Astrocyte of the spinal cord (primary cell): ENCODE measurements around the gene SYNDIG1.

Experiments
- DNase-seq: peaks from one replicate; pipeline ENCODE4 v3.0.0; 2011; ENCODE audit warnings: low read depth, low spot score
- H3K4me3 ChIP-seq: 2 replicates; pipeline ENCODE4 v1.5.1; 2011; ENCODE audit warnings: low read depth, mild to moderate bottlenecking, low read length, moderate library complexity
- in situ Hi-C: cut with HindIII; loops from 2 replicates; pipeline ENCODE4 v1.10.0; 2017; ENCODE audit warnings: low sequenced_read_pairs
- TF ChIP-seq, protein P1 (sequence below): IDR thresholded peaks from 2 replicates; pipeline ENCODE4 v1.5.1; 2012; ENCODE audit warnings: low read depth, mild to moderate bottlenecking, low read length, inconsistent platforms

Gene SYNDIG1

DNA sequence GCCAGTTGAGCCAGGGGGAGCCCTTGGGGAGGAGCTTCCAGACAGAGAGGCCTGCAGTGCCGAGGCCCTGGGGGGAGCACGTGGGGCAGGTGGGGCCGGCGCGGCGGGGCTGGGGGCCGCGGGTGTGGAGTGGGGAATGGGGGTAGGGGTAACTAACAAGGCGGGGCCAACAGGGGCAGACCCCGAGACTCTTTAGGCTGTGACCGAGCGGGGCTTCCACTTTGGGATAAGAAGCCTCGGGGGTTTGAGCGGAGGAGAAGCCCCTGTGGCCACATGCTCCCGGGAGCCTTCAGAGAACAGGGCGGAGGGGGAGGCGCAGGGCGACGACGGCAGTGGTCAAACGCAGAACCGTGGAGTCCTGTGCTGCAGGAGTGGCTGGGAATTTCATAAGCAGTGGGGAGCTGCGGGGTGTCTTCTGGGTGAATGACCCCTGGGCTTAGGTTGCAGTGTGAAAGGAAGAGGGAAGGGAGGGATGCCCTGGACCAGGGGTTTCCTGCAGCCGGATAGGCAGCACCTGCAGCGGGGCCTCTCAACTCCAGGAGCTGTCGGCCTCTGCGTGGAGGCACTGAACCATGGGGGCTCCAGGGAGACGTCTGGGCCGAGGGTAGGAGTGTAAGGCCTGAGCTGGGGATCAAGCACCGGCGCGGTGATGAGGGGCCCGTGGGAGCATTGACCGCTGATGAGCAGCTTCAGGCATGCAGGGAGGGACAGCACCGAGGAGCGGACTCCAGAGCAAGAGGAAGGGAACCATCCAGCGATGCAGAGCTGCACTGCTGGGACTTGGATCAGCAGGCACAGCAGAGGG, 121.0 kb downstream of the SYNDIG1 start:
- no peak for DNase-seq
- TF ChIP-seq, protein P1, sequence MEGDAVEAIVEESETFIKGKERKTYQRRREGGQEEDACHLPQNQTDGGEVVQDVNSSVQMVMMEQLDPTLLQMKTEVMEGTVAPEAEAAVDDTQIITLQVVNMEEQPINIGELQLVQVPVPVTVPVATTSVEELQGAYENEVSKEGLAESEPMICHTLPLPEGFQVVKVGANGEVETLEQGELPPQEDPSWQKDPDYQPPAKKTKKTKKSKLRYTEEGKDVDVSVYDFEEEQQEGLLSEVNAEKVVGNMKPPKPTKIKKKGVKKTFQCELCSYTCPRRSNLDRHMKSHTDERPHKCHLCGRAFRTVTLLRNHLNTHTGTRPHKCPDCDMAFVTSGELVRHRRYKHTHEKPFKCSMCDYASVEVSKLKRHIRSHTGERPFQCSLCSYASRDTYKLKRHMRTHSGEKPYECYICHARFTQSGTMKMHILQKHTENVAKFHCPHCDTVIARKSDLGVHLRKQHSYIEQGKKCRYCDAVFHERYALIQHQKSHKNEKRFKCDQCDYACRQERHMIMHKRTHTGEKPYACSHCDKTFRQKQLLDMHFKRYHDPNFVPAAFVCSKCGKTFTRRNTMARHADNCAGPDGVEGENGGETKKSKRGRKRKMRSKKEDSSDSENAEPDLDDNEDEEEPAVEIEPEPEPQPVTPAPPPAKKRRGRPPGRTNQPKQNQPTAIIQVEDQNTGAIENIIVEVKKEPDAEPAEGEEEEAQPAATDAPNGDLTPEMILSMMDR = no peak
- in situ Hi-C loops = no loop called here

DNA sequence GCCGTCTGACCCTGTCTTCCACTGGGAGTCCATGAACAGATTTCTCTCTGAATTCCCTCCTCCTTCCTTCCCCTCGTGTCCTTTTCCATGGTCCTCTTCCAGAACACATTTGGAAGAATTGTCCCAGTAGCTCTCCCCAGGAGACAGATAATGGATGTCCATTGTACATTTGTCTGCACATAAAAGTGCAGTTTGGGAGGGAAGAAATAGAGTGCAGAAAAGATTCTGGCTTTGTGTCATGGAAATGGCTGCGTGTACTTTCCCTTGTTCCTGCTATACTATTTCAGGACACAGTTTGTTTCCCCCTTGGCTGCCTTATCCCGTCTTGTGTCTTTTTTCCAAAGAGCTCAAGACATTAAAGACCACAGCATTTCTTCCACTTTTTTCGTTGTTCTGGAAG, 127.6 kb downstream of the SYNDIG1 start:
- H3K4me3 ChIP-seq = no peak overlapping the region
- TF ChIP-seq, protein P1 = no peak
- in situ Hi-C loops = no loop called here
- DNase-seq = no peak

More for the DNA sequence above, 121.0 kb downstream of the SYNDIG1 start:
- no peak overlapping the region for H3K4me3 ChIP-seq

DNA sequence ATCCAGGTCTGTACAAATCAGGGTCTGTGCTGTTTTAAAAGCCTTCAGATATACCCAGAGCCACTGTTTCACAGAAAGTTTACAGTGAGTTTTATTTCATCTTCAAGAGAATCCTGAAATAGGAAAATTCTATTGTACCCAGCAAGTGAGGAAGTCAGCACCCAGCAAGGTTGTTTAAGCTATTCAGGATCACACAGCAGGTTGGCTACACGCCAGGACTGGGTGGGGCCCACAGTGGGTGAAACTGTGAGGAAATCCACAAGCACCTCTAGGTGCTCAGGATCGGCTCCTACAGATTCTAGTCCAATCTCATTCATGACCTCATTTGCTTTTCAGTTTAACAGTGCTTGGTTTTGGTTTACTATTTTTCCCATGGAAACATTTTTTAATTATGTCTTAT, 128.9 kb downstream of the SYNDIG1 start:
- DNase-seq = no peak
- in situ Hi-C loops = no loop called here
- TF ChIP-seq, protein P1 = no peak
- H3K4me3 ChIP-seq = no peak overlapping the region

DNA sequence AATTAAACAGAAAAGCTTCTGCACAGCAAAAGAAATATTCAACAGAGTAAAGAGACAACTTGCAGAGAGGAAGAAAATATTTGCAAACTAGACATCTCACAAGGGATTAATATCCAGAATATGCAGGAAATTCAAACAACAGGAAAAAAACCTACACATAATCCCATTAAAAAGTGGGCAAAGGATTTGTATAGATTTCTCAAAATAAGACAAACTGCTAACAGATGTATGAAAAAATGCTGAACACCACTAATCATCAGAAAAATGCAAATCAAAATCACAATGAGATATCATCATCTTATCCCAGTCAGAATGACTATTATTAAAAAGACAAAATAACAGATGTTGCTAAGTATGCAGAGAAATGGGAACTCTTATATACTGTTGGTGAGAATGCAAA, 129.6 kb downstream of the SYNDIG1 start:
- TF ChIP-seq, protein P1 = no peak
- no peak for DNase-seq
- H3K4me3 ChIP-seq = no peak overlapping the region
- in situ Hi-C loops = no loop called here

DNA sequence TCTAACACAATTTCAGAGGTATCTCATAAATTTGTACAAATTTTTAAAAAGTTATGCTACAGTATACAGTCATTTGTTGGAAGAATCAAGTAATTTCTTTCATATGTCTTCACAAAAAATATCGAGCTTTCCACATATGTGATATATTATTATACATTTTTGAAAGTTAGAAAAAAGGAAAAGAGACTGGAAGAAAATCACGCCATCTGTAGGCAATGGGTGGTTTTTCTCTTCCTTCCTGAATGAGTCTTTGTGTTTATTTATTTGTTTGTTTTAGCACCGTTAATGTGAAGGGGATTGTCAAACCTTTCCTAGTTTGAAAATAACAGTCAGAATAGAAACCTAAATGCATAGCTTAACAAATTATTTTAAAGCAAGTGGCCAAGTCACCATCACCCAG, 130.6 kb downstream of the SYNDIG1 start:
- TF ChIP-seq, protein P1 = no peak
- in situ Hi-C loops = no loop called here
- no peak for DNase-seq
- no peak overlapping the region for H3K4me3 ChIP-seq

DNA sequence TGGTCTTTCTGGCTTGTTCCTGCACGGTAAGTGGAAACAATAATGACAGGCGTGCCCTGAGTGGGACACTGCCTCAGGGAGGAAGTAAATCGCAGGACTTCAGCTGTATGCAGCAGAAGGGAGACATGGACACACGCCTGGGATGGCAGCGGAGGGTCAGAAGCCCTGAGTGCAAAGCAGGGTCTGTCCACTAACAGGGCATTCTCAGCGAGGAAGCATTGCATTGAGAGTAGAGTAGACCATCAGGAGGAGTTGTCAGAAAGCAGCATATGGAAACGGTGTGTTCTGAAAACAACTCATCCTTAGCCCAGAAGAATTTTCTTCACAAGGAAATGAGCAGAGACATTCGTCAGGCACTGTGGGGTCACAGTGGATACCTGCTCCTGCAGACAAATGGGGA, 134.0 kb downstream of the SYNDIG1 start:
- in situ Hi-C loops = no loop called here
- TF ChIP-seq, protein P1 = no peak
- DNase-seq = no peak
- no peak overlapping the region for H3K4me3 ChIP-seq
